H1 (cell line): ENCODE data around the gene KCND3. TPM values are rescaled to one million over a fixed set of nuclear protein-coding genes. Genes with fewer than 3 reads are reported as not detected.

Source experiments
- BACH1 ChIP-seq: IDR thresholded peaks from 2 replicates; pipeline ENCODE4 v1.6.1; 2012; ENCODE audit warnings: low read length, improper control_type of control experiment
- EP300 ChIP-seq, 2 experiments: IDR thresholded peaks; 1 replicate in 1 of 2; 2 replicates in 1 of 2; pipeline ENCODE4 v1.6.1; 2011 to 2012; ENCODE audit warnings: low read depth in 2 of 2, low read length in 2 of 2, mild to moderate bottlenecking in 2 of 2, borderline replicate concordance in 1 of 2, inconsistent platforms in 1 of 2, moderate library complexity in 1 of 2
- FOSL1 ChIP-seq: IDR thresholded peaks from 2 replicates; pipeline ENCODE4 v1.6.1; 2011; ENCODE audit warnings: mild to moderate bottlenecking, low read depth, low read length, moderate library complexity; ENCODE audit not compliant: insufficient read depth
- POLR2A ChIP-seq, 2 experiments: IDR thresholded peaks; 1 replicate in 1 of 2; 2 replicates in 1 of 2; pipeline ENCODE4 v1.6.1; 2011; ENCODE audit warnings: low read depth in 2 of 2, low read length in 2 of 2, mild to moderate bottlenecking in 2 of 2; ENCODE audit errors: control extremely low read depth in 1 of 2
- POU5F1 ChIP-seq: IDR thresholded peaks from 2 replicates; pipeline ENCODE4 v1.6.1; 2011; ENCODE audit warnings: low read depth, mild to moderate bottlenecking, low read length, moderate library complexity
- SAP30 ChIP-seq: fragments of 300-600 bp; sonication (generic); IDR thresholded peaks from 2 replicates; pipeline ENCODE4 v1.7.1; 2012; ENCODE audit warnings: low read length, moderate library complexity, mild to moderate bottlenecking, inconsistent platforms; ENCODE audit not compliant: insufficient read depth, insufficient replicate concordance
- SP1 ChIP-seq: IDR thresholded peaks from 2 replicates; pipeline ENCODE4 v1.6.1; 2011; ENCODE audit warnings: low read depth, low read length
- SRF ChIP-seq: IDR thresholded peaks from 2 replicates; pipeline ENCODE4 v1.6.1; 2011; ENCODE audit warnings: mild to moderate bottlenecking, low read depth, low read length, moderate library complexity
- TAF1 ChIP-seq: IDR thresholded peaks from 2 replicates; pipeline ENCODE4 v1.6.1; 2011; ENCODE audit warnings: mild to moderate bottlenecking, low read depth, low read length
- YY1 ChIP-seq: IDR thresholded peaks from 2 replicates; pipeline ENCODE4 v1.6.1; 2011; ENCODE audit warnings: low read depth, mild to moderate bottlenecking, low read length
- polyA plus RNA-seq, 7 experiments: library from polyadenylated mRNA; depleted of rRNA in 3 of 7; stranded (reverse) in 5 of 7; unstranded in 2 of 7; fragments of >200 nt in 5 of 7; fragments of 200-250 nt in 2 of 7; gene quantifications; 1 replicate in 5 of 7; 2 replicates in 1 of 7; 4 replicates in 1 of 7; pipeline versions ENCODE4 v1.2.1 to v1.2.3, GENCODE V29; 2011 to 2013; ENCODE audit warnings: missing spikeins in 2 of 7, mixed read lengths in 2 of 7
- total RNA-seq: library from RNA; stranded (reverse); fragmentation: NEBNext Ultra II Directional; extraction: Animal tissue kit (Norgen Biotek cat#: 25700); gene quantifications from 2 replicates; pipeline ENCODE4 v1.2.1, GENCODE V29; 2021
- TF ChIP-seq, protein P1 (sequence below): fragments of 300-600 bp; sonication (generic); IDR thresholded peaks from 2 replicates; pipeline ENCODE4 v1.7.1; 2012; ENCODE audit warnings: low read length, moderate library complexity, mild to moderate bottlenecking, inconsistent platforms; ENCODE audit not compliant: insufficient replicate concordance

The KCND3 gene
- total and polyA plus RNA-seq, 2 of the 8 experiments (the other 6 are each of a cell fraction or from before 2014, with no cell fraction given), result 0.14 to 0.48 TPM

DNA sequence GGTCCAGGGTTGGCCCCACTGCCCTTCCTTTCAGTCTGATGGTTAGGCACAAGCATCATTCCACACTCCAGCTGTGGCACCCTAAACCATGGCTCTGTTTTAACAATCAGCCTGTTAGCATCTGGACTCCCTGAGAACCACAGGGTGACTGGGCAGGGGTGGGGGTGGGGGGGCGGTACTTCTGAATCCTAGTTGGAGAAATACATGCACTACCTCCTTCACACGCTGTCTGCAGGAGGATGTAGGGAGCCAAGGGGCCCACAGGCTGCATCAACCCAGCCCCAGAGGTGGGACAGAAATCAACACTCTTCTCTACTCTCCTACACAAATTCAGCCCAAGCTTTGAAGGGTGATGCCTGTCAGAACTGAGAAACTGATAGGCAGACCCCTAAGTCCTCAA lies 209.9 kb downstream of the KCND3 start (continued):
- TF ChIP-seq SRF (no peak), POLR2A (IDR thresholded peaks at IDR 0.05; ENCODE audit: control extremely low read depth in 1 of 2, low read depth in 2 of 2, low read length in 2 of 2) (no peak), EP300 (IDR thresholded peaks at IDR 0.05; ENCODE audit: borderline replicate concordance in 1 of 2, low read depth in 2 of 2, low read length in 2 of 2) (no peak), BACH1 (no peak), TAF1 (no peak), POU5F1 (no peak), SP1 (no peak), YY1 (no peak), FOSL1 (no peak), SAP30 (no peak)
- TF ChIP-seq, protein P1, sequence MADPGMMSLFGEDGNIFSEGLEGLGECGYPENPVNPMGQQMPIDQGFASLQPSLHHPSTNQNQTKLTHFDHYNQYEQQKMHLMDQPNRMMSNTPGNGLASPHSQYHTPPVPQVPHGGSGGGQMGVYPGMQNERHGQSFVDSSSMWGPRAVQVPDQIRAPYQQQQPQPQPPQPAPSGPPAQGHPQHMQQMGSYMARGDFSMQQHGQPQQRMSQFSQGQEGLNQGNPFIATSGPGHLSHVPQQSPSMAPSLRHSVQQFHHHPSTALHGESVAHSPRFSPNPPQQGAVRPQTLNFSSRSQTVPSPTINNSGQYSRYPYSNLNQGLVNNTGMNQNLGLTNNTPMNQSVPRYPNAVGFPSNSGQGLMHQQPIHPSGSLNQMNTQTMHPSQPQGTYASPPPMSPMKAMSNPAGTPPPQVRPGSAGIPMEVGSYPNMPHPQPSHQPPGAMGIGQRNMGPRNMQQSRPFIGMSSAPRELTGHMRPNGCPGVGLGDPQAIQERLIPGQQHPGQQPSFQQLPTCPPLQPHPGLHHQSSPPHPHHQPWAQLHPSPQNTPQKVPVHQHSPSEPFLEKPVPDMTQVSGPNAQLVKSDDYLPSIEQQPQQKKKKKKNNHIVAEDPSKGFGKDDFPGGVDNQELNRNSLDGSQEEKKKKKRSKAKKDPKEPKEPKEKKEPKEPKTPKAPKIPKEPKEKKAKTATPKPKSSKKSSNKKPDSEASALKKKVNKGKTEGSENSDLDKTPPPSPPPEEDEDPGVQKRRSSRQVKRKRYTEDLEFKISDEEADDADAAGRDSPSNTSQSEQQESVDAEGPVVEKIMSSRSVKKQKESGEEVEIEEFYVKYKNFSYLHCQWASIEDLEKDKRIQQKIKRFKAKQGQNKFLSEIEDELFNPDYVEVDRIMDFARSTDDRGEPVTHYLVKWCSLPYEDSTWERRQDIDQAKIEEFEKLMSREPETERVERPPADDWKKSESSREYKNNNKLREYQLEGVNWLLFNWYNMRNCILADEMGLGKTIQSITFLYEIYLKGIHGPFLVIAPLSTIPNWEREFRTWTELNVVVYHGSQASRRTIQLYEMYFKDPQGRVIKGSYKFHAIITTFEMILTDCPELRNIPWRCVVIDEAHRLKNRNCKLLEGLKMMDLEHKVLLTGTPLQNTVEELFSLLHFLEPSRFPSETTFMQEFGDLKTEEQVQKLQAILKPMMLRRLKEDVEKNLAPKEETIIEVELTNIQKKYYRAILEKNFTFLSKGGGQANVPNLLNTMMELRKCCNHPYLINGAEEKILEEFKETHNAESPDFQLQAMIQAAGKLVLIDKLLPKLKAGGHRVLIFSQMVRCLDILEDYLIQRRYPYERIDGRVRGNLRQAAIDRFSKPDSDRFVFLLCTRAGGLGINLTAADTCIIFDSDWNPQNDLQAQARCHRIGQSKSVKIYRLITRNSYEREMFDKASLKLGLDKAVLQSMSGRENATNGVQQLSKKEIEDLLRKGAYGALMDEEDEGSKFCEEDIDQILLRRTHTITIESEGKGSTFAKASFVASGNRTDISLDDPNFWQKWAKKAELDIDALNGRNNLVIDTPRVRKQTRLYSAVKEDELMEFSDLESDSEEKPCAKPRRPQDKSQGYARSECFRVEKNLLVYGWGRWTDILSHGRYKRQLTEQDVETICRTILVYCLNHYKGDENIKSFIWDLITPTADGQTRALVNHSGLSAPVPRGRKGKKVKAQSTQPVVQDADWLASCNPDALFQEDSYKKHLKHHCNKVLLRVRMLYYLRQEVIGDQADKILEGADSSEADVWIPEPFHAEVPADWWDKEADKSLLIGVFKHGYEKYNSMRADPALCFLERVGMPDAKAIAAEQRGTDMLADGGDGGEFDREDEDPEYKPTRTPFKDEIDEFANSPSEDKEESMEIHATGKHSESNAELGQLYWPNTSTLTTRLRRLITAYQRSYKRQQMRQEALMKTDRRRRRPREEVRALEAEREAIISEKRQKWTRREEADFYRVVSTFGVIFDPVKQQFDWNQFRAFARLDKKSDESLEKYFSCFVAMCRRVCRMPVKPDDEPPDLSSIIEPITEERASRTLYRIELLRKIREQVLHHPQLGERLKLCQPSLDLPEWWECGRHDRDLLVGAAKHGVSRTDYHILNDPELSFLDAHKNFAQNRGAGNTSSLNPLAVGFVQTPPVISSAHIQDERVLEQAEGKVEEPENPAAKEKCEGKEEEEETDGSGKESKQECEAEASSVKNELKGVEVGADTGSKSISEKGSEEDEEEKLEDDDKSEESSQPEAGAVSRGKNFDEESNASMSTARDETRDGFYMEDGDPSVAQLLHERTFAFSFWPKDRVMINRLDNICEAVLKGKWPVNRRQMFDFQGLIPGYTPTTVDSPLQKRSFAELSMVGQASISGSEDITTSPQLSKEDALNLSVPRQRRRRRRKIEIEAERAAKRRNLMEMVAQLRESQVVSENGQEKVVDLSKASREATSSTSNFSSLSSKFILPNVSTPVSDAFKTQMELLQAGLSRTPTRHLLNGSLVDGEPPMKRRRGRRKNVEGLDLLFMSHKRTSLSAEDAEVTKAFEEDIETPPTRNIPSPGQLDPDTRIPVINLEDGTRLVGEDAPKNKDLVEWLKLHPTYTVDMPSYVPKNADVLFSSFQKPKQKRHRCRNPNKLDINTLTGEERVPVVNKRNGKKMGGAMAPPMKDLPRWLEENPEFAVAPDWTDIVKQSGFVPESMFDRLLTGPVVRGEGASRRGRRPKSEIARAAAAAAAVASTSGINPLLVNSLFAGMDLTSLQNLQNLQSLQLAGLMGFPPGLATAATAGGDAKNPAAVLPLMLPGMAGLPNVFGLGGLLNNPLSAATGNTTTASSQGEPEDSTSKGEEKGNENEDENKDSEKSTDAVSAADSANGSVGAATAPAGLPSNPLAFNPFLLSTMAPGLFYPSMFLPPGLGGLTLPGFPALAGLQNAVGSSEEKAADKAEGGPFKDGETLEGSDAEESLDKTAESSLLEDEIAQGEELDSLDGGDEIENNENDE, result no peak
